Activated CD4-positive, alpha-beta T cell treated with anti-CD3 and anti-CD28 coated beads, Interleukin-2, amount 50 U/mL, for 4 hours (primary cell): ENCODE data around the gene WDR43.

ENCODE experiments used
- DNase-seq, 2 experiments: peaks; one replicate each; pipeline ENCODE4 v3.0.0-alpha.2; 2020

WDR43 gene

DNA sequence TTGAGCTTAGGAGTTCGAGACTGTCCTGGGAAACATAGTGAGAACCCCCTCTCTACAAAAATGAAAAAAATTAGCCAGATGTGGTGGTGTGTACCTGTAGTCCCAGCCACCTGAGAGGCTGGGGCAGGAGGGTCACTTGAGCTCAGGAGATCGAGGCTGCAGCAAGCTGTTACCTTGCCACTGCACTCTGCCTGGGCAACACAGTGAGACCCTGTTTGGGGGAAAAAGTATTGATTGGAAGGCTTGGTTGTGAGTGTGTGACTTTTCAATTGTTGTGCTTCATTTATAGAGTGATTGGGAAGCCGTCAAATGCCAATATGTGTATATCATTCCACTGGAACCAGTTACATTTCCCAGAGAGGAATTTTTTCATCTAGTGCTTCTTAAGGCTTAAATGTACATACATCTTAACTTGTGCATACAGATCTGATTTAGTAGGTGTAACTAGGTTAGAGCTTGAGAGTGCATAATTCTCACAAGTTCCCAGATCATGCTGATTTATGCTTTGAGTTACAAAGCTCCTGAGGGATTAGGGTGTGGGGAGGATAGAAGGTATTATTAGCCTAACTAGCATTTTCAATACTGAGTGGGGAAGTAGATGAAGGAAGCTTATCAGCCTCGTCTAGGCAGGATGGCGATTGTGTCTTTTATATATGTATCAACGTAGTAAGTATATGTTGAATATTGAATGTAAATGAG lies 15.3 kb downstream of the WDR43 start:
- no peak for DNase-seq

DNA sequence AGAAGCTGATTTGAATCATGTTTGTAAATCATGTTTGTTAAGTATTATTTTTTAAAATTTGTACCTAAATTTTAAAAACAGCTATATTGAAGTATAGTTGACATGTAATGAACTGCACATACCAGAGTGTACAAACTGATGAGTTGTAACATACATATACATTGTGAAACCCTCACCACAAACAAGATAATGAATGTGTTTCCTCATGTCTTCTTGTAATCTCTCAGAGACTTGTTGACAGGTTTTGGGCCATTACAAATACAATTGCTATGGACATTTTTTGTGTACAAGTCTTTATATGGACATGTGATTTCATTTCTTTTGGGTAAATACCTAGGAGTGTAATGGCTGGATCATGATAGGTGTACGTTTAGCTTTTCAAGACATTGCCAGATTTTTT lies 21.5 kb downstream of the WDR43 start:
- no peak for DNase-seq

DNA sequence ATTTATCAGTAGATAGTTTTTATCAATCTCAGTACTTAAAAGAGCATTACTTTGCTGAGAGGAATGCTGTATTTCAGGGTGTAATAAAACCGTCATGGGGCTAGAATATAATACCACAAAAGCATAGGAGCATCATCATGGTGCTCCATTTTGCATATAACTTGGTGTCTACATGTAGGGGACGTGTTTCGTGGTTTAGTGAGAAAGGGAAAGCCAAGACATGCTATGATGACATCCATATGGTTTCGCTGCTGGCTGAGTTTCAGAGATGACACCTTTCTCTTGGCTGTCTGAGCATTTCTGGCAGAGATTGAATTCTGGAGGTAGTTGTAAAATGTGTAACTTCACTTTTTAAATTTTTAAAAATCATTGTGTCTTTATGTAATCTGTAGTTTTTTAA lies 32.4 kb downstream of the WDR43 start:
- no peak for DNase-seq

DNA sequence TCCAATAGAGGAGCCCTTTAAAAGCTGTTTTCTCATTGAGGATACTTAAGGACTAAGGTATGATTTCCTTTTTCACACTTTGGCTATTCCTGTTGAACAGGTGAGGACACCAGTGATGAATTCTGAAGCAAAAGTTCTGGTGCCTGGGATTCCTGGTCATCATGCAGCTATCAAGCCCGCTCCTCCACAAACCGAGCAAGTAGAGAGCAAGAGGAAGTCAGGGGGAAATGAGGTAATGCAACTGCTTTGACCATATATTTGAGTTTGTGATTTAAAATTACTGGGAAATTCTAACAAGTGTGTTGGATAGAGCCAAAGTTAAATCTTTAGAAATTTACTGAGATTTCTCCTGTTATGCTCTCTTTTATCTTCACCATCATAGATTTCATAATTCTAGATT lies 33.0 kb downstream of the WDR43 start:
- DNase-seq: no peak

DNA sequence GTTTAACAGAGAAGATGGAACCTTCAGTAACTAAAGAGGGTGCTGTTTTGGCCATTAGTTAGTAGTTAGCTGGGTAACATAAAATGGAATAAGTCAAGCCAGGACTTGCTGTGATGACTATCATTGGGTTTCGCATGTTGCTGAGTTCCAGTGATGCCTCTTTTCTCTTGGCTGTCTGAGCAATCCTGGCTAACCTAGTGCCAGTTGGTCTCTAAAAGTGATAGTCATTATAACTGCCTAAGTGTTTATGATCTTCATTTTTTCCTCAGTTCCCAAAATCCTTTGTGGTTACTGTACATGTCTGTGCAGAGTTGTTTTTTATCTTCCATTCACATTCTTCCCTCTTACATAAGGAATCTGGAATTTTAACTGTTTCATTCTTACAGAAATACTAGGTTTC lies 33.4 kb downstream of the WDR43 start:
- DNase-seq: no peak

DNA sequence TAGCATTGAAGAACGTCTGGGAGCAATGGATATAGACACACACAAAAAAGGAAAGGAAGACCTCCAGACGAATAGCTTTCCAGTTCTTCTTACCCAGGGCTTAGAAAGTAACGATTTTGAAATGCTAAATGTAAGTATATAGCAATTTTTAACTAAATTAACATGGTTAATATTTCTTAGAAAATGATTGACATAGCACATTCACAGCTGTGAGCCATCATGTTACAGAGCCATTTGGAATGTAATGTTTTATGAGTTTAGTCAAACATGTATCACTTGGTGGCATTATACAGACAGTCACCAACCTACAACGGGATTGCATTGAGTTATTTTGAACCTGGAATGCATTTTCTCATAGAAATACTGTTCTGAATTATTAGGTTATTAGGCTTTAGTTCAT lies 35.1 kb downstream of the WDR43 start:
- DNase-seq: no peak

DNA sequence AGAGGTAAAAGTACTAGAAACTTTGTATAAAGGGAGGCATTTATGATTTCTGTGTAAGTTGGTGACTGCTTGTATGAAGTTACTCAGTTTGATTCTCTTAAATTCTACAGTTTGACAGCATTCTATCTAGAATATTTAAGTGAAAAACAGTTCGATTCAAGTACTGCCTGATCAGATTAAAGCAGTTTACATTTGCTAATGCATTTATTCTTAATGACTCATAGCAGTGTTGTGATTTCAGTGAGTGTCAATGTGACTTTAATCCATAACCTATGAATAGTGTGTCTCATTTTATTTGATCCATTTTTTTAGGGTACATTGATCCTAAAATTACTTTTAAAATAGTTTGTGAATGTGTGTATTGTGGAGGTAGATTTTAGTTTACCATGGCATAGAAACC lies 35.7 kb downstream of the WDR43 start:
- no peak for DNase-seq

DNA sequence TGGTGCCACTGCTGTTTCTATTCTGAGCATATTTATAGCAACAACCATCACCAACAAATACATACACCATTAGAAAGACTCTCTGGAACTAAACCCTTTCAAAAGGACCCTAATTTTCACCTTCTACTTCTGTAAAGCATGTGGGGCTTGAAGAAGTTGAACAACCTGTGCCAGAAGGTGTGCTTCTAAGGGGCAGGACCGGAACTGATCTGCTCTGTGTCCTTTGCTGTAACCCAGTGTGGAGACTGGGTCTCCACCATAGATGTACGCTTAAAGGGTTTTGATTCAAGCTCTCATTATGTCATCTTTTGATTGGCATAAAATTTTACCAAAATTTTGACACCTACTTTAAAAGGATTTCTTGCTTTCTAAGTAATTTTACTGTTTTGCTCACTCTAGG lies 40.3 kb downstream of the WDR43 start:
- no peak for DNase-seq

DNA sequence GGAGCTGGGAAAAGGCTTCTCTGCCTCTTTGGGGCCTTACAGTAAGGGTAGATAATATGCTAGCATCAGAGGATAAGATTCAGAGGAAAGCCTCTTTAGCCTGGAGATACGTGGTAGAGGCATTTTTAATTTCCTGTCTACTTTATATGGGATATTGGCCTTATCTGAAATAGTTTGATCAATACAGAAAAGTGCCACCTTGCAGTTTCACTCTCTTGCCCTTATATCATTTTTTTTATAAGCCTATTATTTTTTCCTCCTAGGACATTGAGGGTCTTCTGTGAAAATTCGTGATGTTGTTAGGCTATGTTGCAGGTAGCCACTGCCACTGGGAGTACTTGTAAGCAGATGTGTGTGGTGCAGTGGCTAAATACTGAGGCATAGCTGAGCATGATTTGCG lies 46.5 kb downstream of the WDR43 start:
- DNase-seq: no peak

DNA sequence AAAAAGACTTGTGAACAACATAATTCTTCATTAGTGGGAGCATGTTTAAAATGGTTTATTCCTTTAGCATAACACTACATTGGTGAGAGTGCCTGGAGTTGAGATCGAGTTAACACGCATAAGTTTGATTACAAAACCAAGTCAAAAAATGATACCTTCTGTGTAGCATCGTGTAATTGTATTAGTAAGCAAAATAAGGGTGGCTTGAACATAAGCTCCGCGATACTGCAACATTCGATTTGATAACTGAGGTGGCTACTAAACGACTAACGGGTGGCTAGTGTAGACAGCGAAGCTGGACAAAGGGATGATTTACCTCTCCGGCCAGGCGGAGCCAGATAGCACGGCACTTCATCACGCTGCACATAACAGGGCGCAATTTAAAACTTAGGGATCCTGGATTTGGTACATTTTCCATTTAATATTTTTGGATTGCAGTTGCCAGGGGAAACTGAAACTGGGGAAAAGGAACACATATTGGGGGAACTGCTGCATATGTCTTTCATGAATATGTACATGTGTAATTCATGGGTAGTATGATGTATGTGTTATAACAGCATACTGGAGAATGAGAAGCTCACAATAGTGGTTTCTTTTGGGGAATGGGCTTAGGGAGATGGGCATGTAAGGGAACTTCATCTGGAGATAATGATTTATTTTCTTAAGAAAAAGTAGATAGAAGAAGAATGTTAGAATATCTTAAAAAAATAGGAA lies 50.2 kb downstream of the WDR43 start:
- no peak for DNase-seq

DNA sequence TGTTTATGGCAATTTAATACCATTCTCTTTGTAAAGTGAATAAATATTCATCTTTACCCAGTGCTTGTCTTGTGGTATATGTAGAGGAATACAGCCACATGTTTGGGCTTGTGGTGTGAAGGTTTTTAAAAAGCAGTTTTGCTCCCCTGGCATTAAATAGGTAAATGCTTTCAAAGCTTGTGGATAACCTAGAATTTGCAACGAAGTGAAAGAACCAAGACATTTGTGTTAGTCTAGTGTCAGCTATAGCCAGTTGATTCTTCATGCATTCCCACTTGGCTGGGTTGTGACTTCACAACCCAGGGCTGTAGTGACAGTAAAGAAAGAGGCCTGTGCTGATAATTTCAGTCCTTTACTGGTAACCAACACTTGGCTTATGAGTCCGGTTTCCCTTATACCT lies 53.7 kb downstream of the WDR43 start:
- DNase-seq: no peak

DNA sequence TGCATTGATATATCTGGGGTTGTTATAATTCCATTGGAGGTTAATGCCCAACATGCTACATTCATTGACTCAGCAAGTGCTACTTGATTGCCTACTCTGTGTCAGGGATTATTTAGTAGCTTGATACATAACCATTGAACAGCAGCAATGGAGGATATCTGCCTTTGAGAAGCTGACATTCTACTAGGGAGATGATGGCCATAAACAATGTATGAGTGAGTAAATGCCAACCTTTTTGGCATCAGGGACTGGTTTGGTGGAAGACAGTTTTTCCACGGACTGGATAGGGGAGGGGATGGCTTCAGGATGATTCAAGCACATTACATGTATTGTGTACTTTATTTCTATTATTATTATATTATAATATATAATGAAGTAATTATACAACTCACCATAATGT lies 54.7 kb downstream of the WDR43 start:
- DNase-seq: no peak

DNA sequence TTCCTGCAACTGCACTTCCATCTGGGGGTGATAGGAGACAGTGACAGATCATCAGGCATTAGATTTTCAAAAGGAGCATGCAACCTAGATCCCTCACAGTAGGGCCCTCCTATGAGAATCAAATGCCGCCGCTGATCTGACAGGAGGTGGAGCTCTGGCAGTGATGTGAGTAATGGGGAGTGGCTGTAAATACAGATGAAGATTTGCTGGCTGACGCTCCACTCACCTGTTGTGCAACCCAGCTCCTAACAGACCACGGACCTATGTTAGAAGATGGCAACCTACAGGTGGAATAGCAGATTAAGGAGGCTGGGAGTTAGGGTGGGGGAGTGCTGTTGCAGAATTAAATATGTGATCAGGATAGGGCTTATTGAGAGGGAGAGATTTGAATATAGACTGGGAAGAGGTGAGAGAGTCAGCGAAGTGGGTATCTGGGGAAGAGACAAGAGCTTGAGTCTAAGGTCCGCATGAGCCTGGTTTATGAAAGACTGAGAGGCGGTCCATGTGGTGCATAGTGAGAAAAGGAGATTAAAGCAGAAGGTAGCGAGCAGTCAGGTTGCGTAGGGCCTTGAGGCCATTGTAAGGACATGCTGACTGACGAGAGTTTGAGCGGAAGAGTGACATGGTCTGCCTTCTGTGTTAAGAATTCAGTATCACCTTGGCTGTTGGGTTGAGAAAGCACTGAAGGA lies 55.3 kb downstream of the WDR43 start:
- DNase-seq: no peak

DNA sequence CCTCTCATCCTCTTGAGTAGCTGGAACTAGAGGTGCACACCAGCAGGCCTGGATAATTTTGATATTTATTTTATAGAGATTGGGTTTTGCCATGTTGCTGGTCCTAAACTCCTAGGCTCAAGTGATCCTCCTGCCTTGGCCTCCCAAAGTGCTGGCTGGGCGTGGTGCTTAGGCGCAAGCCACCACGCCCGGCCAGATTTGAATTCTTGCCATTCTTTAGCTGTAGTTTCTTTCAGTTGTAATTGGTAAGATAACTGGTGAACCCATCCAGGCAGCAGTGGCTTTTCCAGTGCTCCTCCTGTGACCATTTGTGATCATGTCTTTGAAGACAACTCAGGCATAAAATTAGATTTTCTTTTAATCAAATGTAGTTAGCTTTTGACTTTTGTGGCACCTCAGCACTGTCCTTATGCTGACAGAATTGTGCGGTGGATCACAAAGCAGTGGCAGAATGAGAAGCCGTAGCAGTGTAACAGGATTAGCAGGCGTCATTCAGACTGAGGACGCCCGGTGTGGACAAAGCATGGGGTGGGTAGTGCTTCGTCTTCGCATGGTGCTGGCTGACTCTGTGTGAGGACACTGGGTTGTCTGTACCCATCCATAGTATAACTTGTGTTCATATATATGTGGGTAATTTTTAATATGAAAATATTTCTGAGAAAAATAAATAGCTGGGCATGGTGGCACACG lies 56.6 kb downstream of the WDR43 start:
- DNase-seq: no peak

DNA sequence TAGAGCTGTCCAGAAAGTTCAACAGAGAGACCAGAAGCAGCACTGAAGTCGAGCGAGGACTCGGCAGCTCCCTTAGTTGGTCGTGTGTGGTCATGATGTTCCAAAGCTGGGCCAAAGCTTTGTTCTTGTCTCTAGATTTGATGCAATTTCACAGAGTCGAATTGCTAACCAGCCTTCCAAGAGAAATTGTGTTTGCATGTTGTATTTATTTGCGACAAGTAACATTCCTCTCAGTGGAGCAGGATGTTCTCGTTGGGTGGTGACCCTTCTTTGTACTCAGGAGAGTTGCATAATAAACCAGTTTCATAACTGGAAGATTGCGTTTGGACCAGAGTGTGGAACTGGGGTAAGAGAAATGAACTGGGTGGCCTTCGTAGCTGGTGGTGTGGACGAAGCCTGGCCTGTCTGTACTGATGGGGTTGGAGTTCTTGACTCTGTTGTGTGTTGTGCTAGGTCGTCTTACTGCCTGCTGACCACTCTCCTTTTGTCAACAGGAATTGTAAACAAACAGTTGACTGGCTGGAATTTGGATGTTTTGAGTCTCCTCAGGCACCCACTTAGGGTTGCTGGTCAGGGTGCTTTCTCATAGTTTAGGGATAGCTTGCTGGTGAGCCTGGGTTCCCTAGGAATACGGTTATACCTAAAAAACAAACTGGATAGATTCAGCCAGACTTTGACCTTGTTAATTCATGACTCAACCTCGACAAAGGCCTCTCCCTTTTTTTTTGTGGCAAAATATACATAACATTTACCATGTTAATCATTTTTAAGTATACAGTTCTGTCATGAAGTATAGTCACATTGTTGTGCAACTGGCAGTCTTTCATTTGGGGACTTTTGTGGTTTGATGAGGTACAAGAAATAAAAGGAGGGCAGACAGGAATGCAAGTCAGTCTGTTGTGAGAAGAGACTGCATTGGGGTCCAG lies 57.7 kb downstream of the WDR43 start:
- no peak for DNase-seq

DNA sequence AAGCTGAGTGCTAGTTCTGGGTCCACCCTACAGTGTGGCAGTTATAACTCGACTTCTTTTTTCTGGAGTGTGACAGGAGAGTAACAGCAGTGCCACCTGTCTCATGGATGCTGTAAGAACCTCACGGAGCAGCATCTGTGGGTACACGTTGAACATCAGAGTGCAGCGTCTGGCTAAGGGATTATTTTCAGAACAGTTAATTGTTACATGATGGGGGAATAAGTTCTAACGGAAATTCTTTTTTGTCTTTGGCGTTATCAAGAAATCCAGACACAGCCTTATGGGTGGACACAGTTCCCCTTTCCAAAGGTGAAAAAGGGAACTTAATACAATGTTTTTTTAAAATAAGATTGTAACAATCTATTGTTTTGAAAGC lies 58.4 kb downstream of the WDR43 start:
- no peak for DNase-seq

DNA sequence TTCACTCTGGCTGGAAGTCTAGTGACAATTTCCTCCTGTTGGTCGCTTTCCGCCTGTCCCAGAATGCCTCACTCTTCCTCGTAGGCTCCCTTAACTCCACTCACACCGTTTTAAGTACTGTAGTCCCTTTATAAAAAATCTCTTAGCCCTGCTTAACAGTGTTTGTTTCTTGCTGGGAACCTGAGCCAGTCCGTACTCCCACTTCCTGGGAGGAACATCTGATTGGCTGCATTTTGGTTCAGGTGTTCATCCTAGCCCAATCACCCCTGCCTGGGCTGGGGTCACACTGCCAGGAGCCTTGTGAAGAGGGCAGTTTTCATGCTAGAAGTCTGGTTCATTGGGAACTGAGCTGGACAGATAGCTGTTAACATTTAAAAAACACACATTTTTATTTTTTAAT lies 61.0 kb downstream of the WDR43 start:
- DNase-seq: no peak

DNA sequence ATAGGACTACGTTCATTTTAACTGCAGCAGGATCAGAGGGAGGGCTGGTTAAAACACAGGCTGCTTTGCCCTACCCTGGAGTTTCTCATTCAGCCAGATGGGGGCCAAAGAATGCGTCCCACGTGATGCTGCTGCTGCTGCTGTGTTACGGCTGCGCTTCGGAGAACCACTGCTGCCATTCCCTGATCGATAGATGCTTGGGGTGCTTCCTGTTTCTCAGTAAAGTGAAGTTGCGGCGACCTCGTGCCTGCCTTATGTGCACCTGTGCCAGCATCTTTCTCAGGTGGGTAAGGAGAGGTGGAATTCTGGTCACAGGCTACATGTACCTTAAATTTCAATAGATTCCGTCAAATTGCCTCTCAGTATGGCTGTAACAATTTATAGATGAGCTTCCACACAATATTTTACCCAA lies 62.0 kb downstream of the WDR43 start:
- DNase-seq: peak; percentile 45 to 49

DNA sequence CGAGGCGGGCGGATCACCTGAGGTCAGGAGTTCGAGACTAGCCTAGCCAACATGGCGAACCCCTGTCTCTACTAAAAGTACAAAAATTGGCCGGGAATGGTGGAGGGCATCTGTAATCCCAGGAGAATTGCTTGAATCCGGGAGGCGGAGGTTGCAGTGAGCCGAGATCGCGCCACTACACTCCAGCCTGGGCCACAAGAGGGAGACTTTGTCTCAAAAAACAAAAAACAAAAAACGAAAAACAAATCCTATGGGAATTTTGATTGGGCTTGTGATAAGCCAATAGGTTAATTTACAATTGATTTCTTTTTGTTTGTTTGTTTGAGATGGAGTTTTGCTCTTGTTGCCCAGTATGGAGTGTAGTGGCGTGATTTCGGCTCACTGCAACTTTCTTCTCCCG lies 62.4 kb downstream of the WDR43 start:
- no peak for DNase-seq

DNA sequence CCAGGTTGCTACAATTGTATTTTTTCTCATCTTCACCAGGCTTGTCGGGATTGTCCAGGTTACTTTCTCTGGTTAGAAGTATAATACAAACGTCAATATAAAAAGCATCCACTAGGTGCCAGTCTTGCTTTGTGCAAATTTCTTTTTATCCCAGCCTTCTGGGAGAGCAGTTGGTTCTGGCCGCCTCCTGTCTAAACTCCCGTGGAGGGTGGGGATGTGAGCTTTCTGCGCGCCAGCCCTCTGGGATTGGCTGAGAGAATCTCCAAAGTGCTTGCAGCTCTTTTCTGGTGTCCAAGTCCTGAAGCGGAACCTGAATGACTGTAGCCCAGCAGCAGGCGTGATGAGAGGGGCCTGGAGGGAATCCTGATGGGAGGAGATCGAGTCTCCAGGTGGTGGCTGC lies 64.2 kb downstream of the WDR43 start:
- no peak for DNase-seq

DNA sequence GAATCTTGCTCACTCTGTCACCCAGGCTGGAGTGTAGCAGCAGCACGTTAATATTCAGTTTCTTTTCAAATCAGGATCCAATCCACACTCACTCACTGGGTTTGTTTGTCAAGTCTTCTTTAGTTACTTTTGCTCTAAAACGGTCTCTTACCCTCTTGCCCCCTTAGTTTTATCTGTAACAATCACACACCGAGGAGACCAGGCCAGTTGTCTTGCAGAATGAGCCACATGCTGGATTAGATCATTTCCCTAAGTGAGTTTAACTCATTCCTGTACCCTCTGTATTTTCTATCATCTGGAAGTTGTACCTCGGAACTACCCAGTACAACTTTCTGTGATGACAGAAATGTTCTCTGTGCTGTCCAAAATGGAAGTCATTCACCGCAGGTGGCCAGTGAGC lies 65.9 kb downstream of the WDR43 start:
- DNase-seq: no peak

DNA sequence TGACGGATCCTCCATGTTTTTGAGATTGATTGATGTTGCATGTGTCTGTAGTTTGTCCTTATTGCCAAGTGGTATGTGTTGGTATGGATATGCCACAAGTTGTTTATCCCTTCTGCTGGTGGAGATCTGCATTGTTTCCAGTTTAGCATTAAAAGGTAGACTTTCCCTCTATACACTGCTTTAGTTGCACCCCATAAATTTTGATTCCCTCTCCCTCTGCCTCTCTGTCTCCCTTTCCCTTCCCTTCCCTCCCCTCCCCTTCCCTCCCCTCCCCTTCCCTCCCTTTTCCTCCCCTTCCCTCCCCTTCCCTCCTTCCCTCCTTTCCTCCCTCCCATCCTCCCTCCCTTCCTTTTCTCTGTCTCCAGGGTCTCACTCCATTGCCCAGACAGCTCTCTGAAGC lies 68.0 kb downstream of the WDR43 start:
- no peak for DNase-seq
